ENCODE measurements around the gene FXYD2.

FXYD2 gene

GRCh38 chr11:117859061-117859460 lies 34.5 kb upstream of the FXYD2 start:
- DNase-seq = no peak

GRCh38 chr11:117857734-117858414 lies 33.3 kb upstream of the FXYD2 start:
- DNase-seq = no peak

GRCh38 chr11:117855912-117856651 lies 31.5 kb upstream of the FXYD2 start:
- DNase-seq = peak in 1 of 51 donors; percentile 45

- DNase-seq = no peak
Observed at GRCh38 chr11:117855186-117855845, 30.8 kb upstream of the FXYD2 start.

- DNase-seq = no peak
Observed at GRCh38 chr11:117852309-117852708, 27.8 kb upstream of the FXYD2 start.

- no peak for DNase-seq
Observed at GRCh38 chr11:117851852-117852251, 27.3 kb upstream of the FXYD2 start.

GRCh38 chr11:117851106-117851505 lies 26.6 kb upstream of the FXYD2 start:
- no peak for DNase-seq

- no peak for DNase-seq
Observed at GRCh38 chr11:117849781-117850414, 25.4 kb upstream of the FXYD2 start.

- DNase-seq = peak in 46 of 51 donors; percentile 18 to 88 (median 56)
Observed at GRCh38 chr11:117843666-117844484, 19.3 kb upstream of the FXYD2 start.

- peak in 1 of 51 donors; percentile 24 for DNase-seq
Observed at GRCh38 chr11:117842131-117842941, 17.8 kb upstream of the FXYD2 start.

- DNase-seq = no peak
Observed at GRCh38 chr11:117841551-117842031, 17.0 kb upstream of the FXYD2 start.

GRCh38 chr11:117840881-117841550 lies 16.5 kb upstream of the FXYD2 start:
- DNase-seq = no peak

- no peak for DNase-seq
Observed at GRCh38 chr11:117839936-117840813, 15.6 kb upstream of the FXYD2 start.

GRCh38 chr11:117839380-117839881 lies 14.9 kb upstream of the FXYD2 start:
- DNase-seq = no peak

- DNase-seq = no peak
Observed at GRCh38 chr11:117838901-117839300, 14.4 kb upstream of the FXYD2 start.

GRCh38 chr11:117837791-117838190 lies 13.2 kb upstream of the FXYD2 start:
- DNase-seq = no peak

GRCh38 chr11:117837070-117837776 lies 12.7 kb upstream of the FXYD2 start:
- no peak for DNase-seq
